ENCODE results near the gene C10orf90. TPM values are rescaled to one million over a fixed set of nuclear protein-coding genes. Genes with fewer than 3 reads are reported as not detected.

C10orf90 gene
- total RNA-seq, 1 donor from 2014 or later: not detected

DNA sequence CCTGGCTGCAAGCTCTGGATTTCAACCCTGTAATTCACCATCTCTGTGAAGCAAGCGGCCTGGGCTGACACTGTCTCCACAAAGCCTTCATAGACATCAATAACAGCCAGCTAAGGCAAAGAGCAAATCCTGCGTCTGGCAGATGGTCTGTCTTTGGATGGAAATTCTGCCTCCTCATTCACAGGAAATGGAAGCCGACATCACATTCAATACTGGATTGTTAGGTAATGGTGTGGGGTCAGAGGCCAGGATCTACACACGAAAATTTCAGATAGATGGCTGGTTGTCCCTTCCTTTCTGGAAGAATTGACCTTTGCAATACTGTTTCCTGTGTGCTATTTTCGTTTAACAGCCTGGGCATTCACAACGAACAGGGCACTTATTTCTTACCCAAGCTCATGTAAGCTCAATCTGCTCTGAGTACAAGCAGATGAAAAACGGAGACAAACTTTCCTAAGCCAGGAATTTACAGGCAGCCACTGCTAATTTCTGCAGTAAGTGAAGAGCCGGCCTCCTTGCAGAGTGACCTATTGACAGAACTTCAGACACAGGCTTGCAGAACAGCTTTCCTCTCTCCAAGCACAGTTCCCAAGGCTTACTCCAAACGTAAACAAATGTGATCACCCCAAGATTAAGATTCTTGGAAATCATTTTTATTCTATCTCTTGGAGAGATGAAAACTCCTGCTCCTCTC is 279.2 kb downstream of the C10orf90 start:
- Histone ChIP-seq H3K9me3 (ENCODE audit: low read depth) (no peaks in the 10 kb centered on the region), H3K79me2 (ENCODE audit: low read depth) (no peaks in the 10 kb centered on the region), H4K20me1 (ENCODE audit: low read depth) (no peaks in the 10 kb centered on the region), H3K4me2 (peak overlapping the region; percentile 6), H3K27me3 (peaks cover 34% of the 10 kb centered on the region), H3F3A (ENCODE audit: low read depth) (peaks cover 18% of the 10 kb centered on the region), H3K27ac (no peak overlapping the region), H3K9ac (no peak overlapping the region), H3K4me1 (peaks cover 31% of the 10 kb centered on the region), H3K4me3 (no peak overlapping the region), H2AFZ (replicated peaks) (no peak overlapping the region), H3K36me3 (no peaks in the 10 kb centered on the region)
- H3K4me3 Mint-ChIP-seq: no peak overlapping the region
- DNase-seq (ENCODE audit: low spot score): no peak
- H3K36me3 Mint-ChIP-seq: peaks cover 2% of the 10 kb centered on the region
- H3K27me3 Mint-ChIP-seq (ENCODE audit: insufficient read depth, low read depth): peaks cover 36% of the 10 kb centered on the region
- peaks cover 4% of the 10 kb centered on the region for H3K9me3 Mint-ChIP-seq
- H3K27ac Mint-ChIP-seq: no peak overlapping the region
- TF ChIP-seq EZH2 (IDR thresholded peaks at IDR 0.05): no peak
- no peak for TF ChIP-seq EZH2phosphoT487 (IDR thresholded peaks at IDR 0.05)
- TF ChIP-seq, protein P1, sequence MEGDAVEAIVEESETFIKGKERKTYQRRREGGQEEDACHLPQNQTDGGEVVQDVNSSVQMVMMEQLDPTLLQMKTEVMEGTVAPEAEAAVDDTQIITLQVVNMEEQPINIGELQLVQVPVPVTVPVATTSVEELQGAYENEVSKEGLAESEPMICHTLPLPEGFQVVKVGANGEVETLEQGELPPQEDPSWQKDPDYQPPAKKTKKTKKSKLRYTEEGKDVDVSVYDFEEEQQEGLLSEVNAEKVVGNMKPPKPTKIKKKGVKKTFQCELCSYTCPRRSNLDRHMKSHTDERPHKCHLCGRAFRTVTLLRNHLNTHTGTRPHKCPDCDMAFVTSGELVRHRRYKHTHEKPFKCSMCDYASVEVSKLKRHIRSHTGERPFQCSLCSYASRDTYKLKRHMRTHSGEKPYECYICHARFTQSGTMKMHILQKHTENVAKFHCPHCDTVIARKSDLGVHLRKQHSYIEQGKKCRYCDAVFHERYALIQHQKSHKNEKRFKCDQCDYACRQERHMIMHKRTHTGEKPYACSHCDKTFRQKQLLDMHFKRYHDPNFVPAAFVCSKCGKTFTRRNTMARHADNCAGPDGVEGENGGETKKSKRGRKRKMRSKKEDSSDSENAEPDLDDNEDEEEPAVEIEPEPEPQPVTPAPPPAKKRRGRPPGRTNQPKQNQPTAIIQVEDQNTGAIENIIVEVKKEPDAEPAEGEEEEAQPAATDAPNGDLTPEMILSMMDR (IDR thresholded peaks at IDR 0.05): no peak
- peaks cover 28% of the 10 kb centered on the region for H3K4me1 Mint-ChIP-seq

GRCh38 chr10:126390324-126390723 is 280.2 kb downstream of the C10orf90 start:
- Mint-ChIP-seq H3K27ac (no peak overlapping the region), H3K27me3 (ENCODE audit: insufficient read depth, low read depth) (peaks cover 36% of the 10 kb centered on the region), H3K9me3 (peaks cover 4% of the 10 kb centered on the region), H3K36me3 (peaks cover 2% of the 10 kb centered on the region), H3K4me1 (peaks cover 28% of the 10 kb centered on the region), H3K4me3 (peak overlapping the region; percentile 72)
- no peak overlapping the region for H3K27ac ChIP-seq
- H3F3A ChIP-seq (ENCODE audit: low read depth): peaks cover 21% of the 10 kb centered on the region
- H4K20me1 ChIP-seq (ENCODE audit: low read depth): no peaks in the 10 kb centered on the region
- no peaks in the 10 kb centered on the region for H3K36me3 ChIP-seq
- peaks cover 27% of the 10 kb centered on the region for H3K4me1 ChIP-seq
- H3K4me3 ChIP-seq: no peak overlapping the region
- DNase-seq (ENCODE audit: low spot score): no peak
- H3K9ac ChIP-seq: no peak overlapping the region
- no peaks in the 10 kb centered on the region for H3K9me3 ChIP-seq (ENCODE audit: low read depth)
- no peak overlapping the region for H2AFZ ChIP-seq (replicated peaks)
- H3K79me2 ChIP-seq (ENCODE audit: low read depth): no peaks in the 10 kb centered on the region
- TF ChIP-seq EZH2phosphoT487 (IDR thresholded peaks at IDR 0.05) (no peak), EZH2 (IDR thresholded peaks at IDR 0.05) (no peak)
- TF ChIP-seq, protein P1 (IDR thresholded peaks at IDR 0.05): no peak
- H3K4me2 ChIP-seq: no peak overlapping the region
- peaks cover 34% of the 10 kb centered on the region for H3K27me3 ChIP-seq

DNA sequence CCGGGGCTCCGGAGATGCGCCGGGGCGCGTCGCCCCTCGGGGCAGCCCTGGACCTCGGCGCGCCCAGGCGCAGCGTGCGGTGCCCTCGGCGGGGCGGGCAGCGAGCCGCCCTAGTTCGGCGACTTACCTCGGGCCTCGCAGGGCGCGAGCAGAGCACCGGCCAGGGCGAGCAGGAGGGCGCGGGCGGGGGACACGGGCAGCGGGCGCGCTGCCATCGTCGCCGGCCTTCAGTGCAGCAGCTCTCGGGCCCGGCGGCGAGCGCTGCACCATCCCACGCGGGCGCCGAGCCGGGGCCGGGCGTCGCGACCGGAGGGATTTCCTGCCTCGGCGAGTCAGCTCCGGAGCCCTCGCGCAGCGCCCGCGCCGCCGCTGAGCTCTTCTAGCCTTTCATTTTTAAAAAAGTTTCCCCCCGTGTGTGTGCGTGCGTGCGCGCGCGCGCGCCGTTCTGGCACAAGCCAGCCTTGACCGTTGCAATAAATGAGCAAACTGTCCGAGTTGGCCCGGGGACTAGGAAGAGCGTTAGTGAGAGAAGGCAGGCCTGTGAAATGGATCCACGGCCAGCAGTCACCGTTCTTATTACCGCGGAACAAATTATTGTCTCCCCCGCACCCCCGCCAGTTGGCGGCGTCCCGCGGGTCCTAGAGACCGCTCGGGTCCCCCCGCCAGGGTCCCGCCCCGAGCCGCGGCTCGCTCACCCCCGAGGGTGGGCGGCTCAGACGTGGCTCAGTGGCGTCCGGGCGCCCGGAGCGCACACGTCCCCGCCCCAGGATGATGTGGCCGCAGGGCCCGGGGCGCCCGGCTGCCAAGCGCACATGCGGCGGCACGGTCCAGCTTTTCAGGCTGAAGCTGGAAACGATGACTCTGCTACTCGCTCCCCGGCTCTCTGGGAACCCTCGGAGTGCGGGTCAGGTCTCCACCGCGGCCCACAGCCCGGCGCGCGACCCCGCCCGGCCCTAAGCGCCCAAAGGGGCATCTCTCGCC is 282.3 kb downstream of the C10orf90 start, which contains the start of gene ADAM12:
Gene ADAM12, minus strand, starts transcription at position 547 of the 981 bp plus-strand sequence. Its CDS starts 332 bp downstream, at position 215.
- Mint-ChIP-seq H3K36me3 (peaks cover 2% of the 10 kb centered on the region), H3K9me3 (peaks cover 10% of the 10 kb centered on the region), H3K4me3 (peak within 1 kb of the TSS; percentile 91), H3K27me3 (ENCODE audit: insufficient read depth, low read depth) (peaks cover 30% of the 10 kb centered on the region), H3K4me1 (peaks cover 27% of the 10 kb centered on the region), H3K27ac (no peak within 1 kb of the TSS)
- H3K9me3 ChIP-seq (ENCODE audit: low read depth): no peaks in the 10 kb centered on the region
- peak; percentile 29 for TF ChIP-seq EZH2phosphoT487 (IDR thresholded peaks at IDR 0.05)
- TF ChIP-seq, protein P1 (IDR thresholded peaks at IDR 0.05): no peak
- TF ChIP-seq EZH2 (IDR thresholded peaks at IDR 0.05): peak; percentile 19
- peaks cover 34% of the 10 kb centered on the region for H3K27me3 ChIP-seq
- peak; percentile 61 for DNase-seq (ENCODE audit: low spot score)
- H3K79me2 ChIP-seq (ENCODE audit: low read depth): no peaks in the 10 kb centered on the region
- H4K20me1 ChIP-seq (ENCODE audit: low read depth): no peaks in the 10 kb centered on the region
- no peak within 1 kb of the TSS for H3K9ac ChIP-seq
- H3K4me2 ChIP-seq: peak within 1 kb of the TSS; percentile 92
- peaks cover 22% of the 10 kb centered on the region for H3K4me1 ChIP-seq
- H3F3A ChIP-seq (ENCODE audit: low read depth): peaks cover 21% of the 10 kb centered on the region
- H3K27ac ChIP-seq: no peak within 1 kb of the TSS
- H3K4me3 ChIP-seq: peak within 1 kb of the TSS; percentile 65
- no peaks in the 10 kb centered on the region for H3K36me3 ChIP-seq
- H2AFZ ChIP-seq (replicated peaks): peak within 1 kb of the TSS; percentile 84

All from neural progenitor cell (in vitro differentiated cells).